DMS 273 treated with DMSO at 0.1 percent for 48 hours (cell line): Measurements from ENCODE around the gene GATM.
"Not testable (repeated sequence)": the region's sequence is repeated elsewhere in the genome, so short reads cannot be mapped to it uniquely, and the experiment has no call there.

Experiments used
- DNase-seq: peaks from one replicate; lab custom pipeline; 2025; lab: John Stamatoyannopoulos, UW

Gene GATM

GRCh38 chr15:45351227-45351626, 27.1 kb downstream of the GATM start:
- DNase-seq, result no peak

- DNase-seq, result no peak
Measured at GRCh38 chr15:45349623-45350022, 28.7 kb downstream of the GATM start.

- DNase-seq, result no peak
Measured at GRCh38 chr15:45347989-45348388, 30.4 kb downstream of the GATM start.

GRCh38 chr15:45347033-45347432, 31.3 kb downstream of the GATM start:
- no peak for DNase-seq

- no peak for DNase-seq
Measured at GRCh38 chr15:45346381-45346780, 32.0 kb downstream of the GATM start.

- no peak for DNase-seq
Measured at GRCh38 chr15:45343258-45343860, 35.0 kb downstream of the GATM start.

GRCh38 chr15:45341790-45342189, 36.6 kb downstream of the GATM start:
- DNase-seq, result no peak

- no peak for DNase-seq
Measured at GRCh38 chr15:45340429-45340828, 37.9 kb downstream of the GATM start.

- no peak for DNase-seq
Measured at GRCh38 chr15:45338417-45338816, 39.9 kb downstream of the GATM start.

- no peak for DNase-seq
Measured at GRCh38 chr15:45337224-45337623, 41.1 kb downstream of the GATM start.

GRCh38 chr15:45333550-45333949, 44.8 kb downstream of the GATM start:
- DNase-seq, result no peak

- DNase-seq, result no peak
Measured at GRCh38 chr15:45332694-45333093, 45.6 kb downstream of the GATM start.

GRCh38 chr15:45331972-45332371, 46.4 kb downstream of the GATM start:
- no peak for DNase-seq

- DNase-seq, result no peak
Measured at GRCh38 chr15:45328663-45329062, 49.7 kb downstream of the GATM start.

GRCh38 chr15:45326741-45327140, 51.6 kb downstream of the GATM start:
- no peak for DNase-seq

GRCh38 chr15:45326280-45326679, 52.1 kb downstream of the GATM start:
- no peak for DNase-seq

- no peak for DNase-seq
Measured at GRCh38 chr15:45320581-45321205, 57.7 kb downstream of the GATM start.

- no peak for DNase-seq
Measured at GRCh38 chr15:45319472-45320214, 58.7 kb downstream of the GATM start.

- no peak for DNase-seq
Measured at GRCh38 chr15:45314960-45315359, 63.4 kb downstream of the GATM start.

- DNase-seq, result not testable (repeated sequence)
Measured at GRCh38 chr15:45314117-45314516, 64.2 kb downstream of the GATM start.
